Measurements from ENCODE around the gene EIF3F. TPM values are rescaled to one million over a fixed set of nuclear protein-coding genes. Genes with fewer than 3 reads are reported as not detected.

EIF3F gene, protein sequence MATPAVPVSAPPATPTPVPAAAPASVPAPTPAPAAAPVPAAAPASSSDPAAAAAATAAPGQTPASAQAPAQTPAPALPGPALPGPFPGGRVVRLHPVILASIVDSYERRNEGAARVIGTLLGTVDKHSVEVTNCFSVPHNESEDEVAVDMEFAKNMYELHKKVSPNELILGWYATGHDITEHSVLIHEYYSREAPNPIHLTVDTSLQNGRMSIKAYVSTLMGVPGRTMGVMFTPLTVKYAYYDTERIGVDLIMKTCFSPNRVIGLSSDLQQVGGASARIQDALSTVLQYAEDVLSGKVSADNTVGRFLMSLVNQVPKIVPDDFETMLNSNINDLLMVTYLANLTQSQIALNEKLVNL
- 293 and 302 TPM in 2 replicates for total RNA-seq (2014; rRNA removed; shearing (Covaris generic))

DNA sequence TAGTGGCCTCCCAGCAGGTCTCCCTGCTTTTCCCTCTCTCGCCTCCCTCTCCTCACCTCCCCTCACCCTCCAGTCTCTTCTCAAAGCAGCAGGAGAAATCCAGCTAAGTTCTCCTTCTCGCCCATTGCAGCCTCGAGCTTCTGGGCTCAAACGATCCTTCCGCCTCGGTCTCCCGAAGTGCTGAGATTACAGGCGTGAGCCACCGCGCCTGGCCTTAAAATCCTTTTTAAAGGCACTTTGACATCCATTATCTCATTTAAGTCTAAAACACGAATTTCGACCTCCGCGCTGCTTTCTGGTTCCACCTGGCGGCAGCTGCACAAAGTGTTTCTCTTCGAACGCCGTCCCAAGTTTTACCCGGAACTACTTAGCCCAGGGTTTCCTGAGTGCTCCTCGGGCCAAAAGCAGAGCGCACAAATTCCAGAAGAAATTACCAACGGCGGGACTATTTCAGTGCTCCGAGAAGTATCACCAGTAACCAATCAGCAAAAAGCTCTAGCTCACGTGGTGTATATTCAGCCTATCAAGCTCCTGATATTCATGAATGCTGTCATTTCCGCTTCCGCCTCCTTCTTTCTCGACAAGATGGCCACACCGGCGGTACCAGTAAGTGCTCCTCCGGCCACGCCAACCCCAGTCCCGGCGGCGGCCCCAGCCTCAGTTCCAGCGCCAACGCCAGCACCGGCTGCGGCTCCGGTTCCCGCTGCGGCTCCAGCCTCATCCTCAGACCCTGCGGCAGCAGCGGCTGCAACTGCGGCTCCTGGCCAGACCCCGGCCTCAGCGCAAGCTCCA, at the start of gene EIF3F:
TSS of gene EIF3F (plus strand) at position 570 of the 792 bp plus-strand sequence. CDS start at position 586, 16 bp downstream.
- DNase-seq (ENCODE audit: low spot score): peak; percentile 100

DNA sequence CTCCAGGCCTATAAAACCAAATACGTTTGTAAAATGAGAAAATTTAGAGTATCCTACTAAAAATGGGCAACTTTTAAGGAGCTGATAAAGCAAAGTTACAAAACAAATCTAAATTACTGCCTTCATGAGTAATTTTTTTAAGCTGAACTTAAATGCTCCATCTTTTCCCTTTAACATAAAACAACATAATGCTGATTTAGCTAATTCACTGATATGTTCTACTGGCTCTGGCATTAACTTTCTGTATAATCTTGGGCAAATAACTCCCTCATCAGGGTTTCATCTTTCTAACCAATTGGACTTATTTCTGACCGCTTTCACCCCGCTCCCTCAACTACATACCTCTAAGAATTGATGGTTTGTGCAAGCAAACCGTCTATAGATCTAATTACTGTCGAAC, 46.0 kb upstream of the EIF3F start:
- no peak for DNase-seq (ENCODE audit: low spot score)

DNA sequence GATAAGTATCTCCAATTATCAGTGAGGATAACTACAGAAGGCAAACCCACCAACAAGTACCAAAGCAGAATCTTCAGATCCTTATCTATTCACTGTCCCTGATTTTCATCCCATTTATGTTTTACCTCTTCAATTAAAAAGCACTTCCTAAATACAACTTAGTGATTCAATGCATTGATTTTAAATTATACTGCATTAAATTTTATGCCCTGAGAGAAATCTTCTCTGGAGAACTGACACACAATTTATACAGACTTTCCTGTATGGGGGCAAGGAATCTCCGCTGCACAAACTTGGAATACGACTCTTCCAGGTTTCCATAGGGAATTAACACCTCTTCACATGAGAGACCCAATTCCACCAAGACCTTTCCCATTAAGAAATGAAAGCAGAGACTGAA, 45.5 kb upstream of the EIF3F start, which contains the start of gene OR10A3:
TSS of gene OR10A3 (minus strand) at position 101 of the 400 bp plus-strand sequence. CDS start 2,188 bp downstream, outside the sequence.
- DNase-seq (ENCODE audit: low spot score): no peak

DNA sequence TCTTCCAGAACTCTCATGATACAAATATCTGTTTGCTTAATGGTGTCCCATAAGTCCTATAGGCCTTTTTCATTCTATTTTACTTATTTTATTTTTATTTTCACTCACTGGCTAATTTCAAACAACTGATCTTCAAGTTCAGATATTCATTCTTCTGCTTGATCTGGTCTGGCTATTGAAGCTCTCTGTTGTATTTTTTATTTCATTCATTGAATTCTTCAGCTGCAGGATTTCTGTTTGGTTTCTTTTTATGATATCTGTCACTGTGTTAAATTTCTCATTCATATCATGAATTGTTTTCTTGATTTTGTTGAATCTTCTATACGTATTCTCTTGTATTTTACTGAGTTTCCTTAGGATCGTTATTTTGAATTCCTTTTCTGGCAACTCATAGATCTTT, 43.0 kb upstream of the EIF3F start:
- no peak for DNase-seq (ENCODE audit: low spot score)

DNA sequence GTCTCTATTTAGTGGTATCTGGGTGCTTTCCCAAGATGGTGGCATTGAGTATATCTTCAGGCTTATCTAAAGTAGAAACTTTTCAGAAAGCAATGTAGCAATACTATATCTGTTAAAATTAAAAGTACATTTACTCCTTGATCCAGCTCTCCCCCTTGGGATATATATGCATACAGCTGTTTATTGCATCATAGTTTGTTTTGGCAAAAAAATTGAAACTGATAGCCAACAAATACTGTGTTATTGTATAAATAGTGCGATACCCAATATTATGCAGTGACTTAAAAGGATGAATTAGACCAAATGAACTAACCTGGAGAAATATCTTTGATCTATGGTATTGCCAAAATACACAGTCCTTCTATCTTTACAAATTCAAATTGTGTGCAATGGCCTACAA, 37.2 kb upstream of the EIF3F start:
- no peak for DNase-seq (ENCODE audit: low spot score)

DNA sequence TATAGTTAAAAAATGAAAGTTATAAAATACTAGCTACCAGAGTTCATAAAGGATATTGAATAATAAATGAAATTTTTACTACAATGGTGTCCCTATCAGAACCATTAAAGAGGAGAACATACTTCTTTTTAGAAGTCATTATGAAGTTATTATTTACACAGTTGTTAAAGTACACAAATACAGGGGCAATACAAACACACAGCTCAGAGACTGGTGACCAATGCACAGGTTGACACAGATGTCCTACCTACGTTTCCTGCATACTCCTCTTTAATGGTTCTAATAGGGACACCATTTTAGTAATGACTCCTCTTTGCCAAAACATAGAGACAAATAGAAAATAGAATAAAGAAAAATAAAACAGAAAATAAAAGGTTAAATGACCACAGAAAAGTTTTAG, 31.9 kb upstream of the EIF3F start:
- DNase-seq (ENCODE audit: low spot score): no peak

DNA sequence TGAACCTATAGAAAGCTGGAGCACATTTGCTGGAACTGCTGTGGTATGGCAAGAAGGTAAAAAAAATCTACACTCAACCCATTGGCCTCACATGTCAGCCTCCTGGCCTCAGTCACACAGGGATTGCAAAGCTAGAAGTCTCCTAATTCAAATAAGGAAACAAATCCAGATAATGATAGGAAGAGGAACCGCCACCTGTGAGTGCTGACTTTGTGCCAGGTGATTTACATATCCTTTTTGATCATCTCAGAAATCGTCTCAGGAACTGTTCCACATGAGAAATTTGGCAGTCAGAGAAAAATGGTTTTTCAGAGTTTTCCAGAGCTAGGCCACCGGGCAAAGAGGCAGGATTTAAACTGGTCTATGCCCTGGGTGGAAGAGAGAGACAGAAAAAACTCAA, 22.9 kb upstream of the EIF3F start:
- no peak for DNase-seq (ENCODE audit: low spot score)

DNA sequence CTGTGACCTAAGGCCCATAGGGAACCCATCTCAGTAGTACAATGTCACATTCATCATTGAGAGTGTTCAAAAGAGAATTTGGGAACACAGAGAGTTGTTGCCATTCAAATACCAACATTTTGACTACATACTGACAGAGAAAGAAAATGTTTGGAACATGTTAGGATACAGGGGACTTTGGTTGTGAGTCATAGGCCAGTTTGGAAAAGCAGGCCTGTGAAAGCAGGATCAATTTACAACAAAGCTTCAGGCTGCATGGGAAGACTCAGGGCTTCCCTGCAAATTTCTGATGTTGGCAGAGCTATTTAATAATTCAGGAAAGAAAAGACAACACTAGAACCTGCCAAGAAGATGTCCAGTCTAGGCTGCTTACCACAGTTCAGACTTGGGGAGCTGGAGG, 22.3 kb upstream of the EIF3F start:
- no peak for DNase-seq (ENCODE audit: low spot score)

DNA sequence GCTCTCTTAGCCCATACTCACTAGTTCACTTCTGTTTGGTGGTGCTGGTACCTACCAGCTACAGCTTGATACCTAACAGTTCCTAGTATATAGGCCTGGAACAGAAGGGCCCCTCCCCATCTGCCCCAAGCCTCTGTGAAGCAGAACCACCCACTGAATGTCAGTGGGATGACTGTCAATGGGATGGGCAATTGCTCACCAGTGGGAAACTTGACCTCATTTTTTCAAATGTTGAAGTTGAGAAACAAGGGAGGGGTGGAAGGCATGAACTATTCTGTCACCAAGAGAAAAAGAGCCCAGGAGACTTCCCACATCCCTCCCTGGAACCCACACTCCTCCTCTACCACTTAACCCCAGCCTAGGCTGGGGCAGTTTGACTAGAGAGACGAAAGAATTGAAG, 21.8 kb upstream of the EIF3F start, which contains the start of gene NLRP10:
TSS of gene NLRP10 (minus strand) at position 62 of the 400 bp plus-strand sequence. CDS start 1,952 bp downstream, outside the sequence.
- DNase-seq (ENCODE audit: low spot score): no peak

DNA sequence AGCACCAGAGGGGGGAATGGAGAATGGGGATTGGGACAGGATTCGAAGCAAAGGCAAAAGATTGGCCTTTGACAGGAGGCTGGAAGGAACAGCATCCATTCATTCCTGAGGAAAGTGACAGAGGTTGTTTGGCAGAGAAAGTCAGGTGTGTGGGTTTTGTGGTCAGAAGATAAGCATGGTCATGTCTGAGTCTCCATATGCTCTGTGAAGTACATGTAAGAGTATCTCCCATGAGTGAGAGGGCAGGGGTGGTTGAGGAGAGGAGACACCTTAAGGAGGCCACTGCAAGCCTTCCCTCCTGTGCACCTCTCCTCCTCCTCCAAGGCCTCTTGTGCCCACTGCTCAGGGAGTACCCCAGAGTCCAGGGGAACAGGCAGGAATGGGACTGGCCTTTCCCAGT, 20.0 kb upstream of the EIF3F start:
- DNase-seq (ENCODE audit: low spot score): no peak

DNA sequence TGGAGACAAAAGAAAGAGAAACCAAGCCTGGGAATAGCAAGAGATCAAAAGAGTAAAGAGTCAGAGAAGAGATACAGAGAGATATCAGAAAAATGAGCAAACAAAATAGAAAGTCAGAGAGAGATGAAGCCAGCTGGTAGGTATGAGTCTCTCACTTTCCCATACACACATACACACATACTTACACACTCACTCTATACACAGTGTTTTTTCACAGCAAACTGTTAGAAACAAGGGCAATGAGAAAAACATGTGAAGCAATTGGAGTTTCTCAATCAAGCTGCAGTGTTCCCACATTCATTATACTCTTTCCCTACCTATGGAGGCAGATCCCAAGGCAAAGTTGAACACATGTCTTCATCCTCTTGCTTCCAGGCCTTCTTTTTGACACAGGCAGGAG, 19.3 kb upstream of the EIF3F start:
- no peak for DNase-seq (ENCODE audit: low spot score)

DNA sequence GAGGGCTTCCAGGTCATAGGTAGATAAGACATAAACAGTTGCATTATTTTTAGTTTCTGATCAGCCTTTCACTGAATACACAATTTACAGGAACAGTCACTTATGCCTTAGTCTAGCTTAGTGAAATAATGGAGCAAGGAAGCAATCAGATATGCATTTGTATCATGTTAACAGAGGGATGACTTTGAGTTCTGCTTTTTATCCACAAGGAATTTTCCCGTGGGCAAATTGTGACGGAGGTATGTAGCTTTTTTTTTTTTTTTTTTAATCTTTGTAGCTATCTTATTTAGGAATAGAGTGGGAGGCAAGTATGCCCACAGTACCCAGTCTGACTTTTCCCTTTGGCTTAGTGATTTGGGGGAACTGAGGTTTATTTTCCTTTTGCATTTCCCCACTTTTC, 18.5 kb upstream of the EIF3F start:
- DNase-seq (ENCODE audit: low spot score): no peak

DNA sequence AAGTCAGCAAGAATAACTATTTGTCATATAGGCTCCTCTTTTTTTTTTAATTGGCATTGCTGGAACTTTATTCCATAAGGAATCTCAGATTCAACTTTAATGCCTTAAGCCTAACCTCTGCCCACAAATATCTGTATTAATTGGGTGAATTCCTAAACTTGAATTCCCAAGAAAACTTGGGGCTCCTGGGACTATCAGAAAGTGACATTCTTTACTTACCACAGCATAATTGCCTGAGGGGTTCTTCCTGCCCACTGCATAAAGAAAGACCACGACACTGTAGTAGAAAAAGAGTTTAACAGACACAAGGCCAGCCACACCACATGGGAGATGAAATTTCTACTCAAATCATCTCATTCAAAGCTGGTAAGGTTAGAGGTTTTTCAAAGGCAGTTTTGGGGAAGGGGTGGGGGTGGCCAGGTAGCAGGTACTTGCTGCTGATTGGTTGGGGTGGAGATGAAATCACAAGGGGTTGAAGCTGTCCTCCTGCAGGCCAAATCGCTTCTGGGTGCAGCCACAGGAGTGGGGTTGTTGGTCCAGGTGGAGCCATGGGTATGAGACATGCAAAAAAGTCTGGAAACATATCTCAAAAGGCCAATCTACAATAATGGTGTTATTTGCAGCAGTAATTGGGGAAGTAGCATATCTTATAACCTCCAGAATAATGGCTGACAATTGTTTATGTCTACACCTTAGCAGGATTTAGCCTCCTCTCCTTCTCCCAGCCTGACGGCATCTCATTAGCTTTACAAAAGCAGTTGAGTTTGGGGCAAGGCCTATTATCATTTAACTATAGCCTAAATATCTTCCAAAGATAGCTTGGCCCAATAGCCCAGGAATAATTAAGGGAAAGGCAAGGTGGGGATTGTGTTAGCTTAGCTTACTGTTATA, 17.1 kb upstream of the EIF3F start:
- peak; percentile 42 for DNase-seq (ENCODE audit: low spot score)

DNA sequence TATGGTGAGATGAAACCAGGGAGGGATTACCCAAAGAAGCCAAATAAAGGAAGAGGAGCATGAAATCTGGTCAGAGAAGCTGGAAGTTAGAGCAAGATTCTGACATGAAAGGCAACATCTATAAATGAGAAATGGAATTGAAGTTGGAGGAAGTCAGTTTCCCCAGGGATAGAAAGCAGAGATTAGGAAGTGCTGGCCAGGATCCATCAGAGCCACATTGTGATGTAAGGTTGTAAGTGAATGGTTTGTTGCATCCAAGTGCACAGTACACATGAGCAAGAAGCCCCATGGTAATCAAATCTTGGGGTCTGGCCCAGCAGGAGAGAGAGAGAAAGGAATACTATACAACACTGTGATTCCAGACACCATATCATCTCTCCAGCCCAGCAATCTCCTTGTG, 15.3 kb upstream of the EIF3F start:
- no peak for DNase-seq (ENCODE audit: low spot score)

DNA sequence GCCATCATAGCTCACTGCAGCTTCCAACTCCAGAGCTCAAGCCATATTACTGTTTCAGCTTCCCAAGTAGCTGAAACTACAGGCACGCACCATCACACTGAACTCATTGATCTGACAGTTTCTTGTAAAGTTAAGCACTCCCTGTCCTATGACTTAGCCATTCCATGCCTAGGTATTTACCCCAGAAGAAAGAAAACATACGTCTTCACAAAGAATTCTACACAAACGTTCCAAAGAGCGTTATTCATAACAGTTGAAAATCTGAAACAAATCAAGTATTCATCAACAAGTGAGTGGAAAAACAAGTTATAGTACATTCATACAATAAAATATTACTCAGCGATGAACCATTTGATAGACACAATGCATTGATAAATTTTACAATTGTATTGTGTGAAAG, 14.1 kb upstream of the EIF3F start:
- DNase-seq (ENCODE audit: low spot score): no peak

DNA sequence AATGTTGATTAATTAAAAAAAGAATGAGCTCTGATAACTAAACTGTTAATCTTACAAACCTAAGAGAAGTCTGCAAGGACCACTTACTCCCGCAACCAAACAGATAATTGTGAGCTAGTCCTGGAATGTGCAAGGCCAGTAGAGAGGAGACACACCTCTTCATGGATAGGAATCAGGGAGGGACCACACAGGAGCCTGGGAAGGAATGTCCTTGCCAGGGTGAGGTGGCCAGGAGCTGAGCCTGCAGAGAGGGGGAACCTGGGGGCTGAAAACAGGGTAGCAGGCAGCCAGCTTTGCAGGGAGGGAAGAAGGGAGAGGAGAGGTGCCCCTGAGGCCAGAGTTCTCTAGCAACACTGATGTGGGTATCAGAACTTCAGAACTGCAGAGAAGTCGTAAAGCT, 12.5 kb upstream of the EIF3F start:
- DNase-seq (ENCODE audit: low spot score): peak; percentile 34

DNA sequence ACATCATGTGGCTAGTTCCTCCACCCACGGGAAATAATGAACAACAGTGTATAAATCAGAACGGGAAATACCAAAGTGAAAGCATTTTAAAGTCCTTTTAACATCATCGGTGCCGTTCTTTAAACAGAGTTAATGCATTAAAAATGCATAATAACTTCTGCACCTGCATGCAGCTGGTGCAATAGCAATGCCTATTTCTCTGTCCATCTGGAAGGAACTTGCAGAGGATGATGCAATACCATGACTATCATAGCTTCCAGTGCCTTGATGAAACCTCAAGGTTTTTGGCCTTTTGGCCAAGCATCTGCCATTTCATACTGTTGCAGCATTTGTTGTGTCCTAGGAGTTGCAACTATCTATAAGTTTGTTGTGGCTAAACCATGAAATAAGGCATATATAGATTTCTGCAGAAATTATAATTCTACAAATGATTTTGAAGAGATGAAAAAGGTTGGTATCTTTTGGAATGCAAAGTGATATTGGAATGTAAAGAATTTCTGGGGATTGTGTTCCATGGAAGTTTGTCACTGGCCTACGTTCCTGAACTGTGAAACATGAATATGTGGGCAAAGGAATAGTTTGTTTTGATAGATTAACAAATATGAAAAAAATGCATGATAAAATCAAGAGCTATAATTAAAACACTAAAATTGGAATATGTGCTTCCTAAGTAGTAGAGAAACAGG, 9.8 kb upstream of the EIF3F start:
- DNase-seq (ENCODE audit: low spot score): peak; percentile 86

DNA sequence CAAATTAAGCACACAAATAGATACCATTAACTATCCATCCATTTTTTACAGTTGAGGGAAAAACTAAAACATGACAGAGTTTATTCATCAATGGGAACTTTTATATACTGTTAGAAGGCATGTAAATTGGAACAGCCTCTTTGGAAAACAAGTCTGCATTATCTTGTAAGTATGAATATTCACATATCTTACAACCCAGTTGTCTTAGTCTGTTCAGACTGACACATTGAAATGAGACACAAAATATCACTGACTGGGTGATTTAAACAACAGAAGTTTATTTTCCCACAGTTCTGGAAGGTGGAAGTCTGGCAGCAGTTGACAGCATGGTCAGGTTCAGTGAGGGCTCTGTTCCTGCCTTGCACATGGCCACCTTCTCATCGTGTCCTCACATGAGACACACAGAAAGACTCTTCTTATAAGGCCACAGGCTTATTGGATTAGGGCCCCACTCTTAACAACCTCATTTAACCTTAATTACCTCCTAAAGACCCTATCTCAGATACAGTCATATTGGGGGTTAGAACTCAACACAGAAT, 5.4 kb upstream of the EIF3F start:
- DNase-seq (ENCODE audit: low spot score): no peak

DNA sequence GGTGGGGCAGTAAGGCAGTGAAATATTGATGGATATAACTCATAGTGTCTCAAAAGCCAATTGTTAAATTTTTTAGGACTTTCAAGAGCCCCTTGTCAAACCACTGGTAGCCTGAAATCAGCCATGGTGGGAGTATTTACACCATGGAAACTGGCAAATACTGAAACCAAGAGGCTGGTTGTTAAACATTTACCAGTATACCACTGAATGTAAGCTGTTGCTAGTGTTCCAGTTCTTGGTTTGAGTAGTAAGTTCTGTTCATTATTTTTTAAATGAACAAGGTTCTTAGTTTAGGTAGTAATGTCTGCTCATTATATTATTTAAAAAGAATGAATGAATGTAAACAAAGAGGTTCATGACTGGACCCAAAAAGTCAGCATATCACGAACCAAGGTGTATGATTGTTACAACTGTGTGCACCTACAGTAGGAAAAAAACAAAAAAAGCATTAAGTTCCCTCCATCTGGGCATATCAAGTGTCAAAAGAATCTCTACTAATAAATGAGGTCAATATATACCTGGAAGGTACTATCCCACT, 4.5 kb upstream of the EIF3F start:
- DNase-seq (ENCODE audit: low spot score): no peak

DNA sequence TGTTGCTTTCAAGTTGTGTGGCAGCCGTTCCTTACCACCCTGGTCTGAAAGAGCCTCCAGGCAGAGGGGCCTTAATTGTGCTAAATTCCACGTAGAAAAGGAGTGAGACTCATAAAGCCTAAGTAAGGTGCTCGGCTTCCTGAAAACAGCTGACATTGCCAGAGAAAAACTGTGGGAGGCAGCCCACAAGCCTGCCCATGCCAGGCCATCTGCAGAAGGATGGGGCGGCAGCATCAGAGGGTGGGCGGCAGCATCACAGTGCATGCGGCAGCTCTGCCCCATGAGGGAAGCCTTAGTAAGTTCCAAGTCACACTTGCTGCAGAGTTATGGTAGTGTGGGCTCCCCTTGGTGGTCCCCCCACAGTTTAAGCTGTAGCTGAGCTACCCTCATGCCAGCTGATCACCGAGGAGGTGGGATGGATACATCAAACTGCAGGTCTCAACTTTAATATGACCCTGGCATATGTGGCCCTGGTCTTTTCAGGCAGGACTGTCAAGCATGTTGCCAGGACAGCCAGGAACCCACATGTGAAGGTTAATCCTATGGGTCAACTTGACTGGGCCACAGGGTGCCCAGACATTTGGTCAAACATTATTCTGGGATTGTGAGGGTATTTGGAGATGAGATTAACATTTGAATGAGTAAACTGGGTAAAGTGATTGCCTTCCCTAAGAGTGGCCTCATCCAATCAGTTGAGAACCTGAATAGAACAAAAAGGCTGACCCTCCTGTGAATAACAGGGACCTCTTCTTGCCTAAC, 3.1 kb upstream of the EIF3F start:
- DNase-seq (ENCODE audit: low spot score): no peak

All from A172 (cell line).